Measurements from ENCODE around the gene PCOLCE2. TPM values are rescaled to one million over a fixed set of nuclear protein-coding genes. Genes with fewer than 3 reads are reported as not detected.

PCOLCE2 gene
- total RNA-seq, 3 donors from 2014 or later (not counting 1 experiment from before 2014, with no cell fraction given), result not detected

GRCh38 chr3:142837526-142837925 lies 51.4 kb downstream of the PCOLCE2 start:
- no peak overlapping the region for H3K27ac ChIP-seq (ENCODE audit: low read length)
- intact Hi-C loops (cut with micrococcal nuclease), result no loop called here
- no CpG with 5 or more reads among the region's 1 CpG for WGBS (ENCODE audit: insufficient coverage)
- ATAC-seq, result no peak
- no peaks in the 10 kb centered on the region for H3K9me3 Mint-ChIP-seq
- no peaks in the 10 kb centered on the region for H3K4me1 Mint-ChIP-seq
- H3K27ac Mint-ChIP-seq, result no peak overlapping the region
- no peaks in the 10 kb centered on the region for H3K36me3 Mint-ChIP-seq
- peaks cover 12 to 52% of the 10 kb centered on the region in 2 donors for H3K27me3 Mint-ChIP-seq (ENCODE audit: low read depth in 2 of 2)
- no peaks in the 10 kb centered on the region for H3K9me3 ChIP-seq (ENCODE audit: control insufficient read depth, insufficient read depth, low read length)
- no peak overlapping the region for H3K4me3 Mint-ChIP-seq
- no peaks in the 10 kb centered on the region for H3K4me1 ChIP-seq (ENCODE audit: control insufficient read depth, insufficient read depth, low read length)
- TF ChIP-seq CTCF (IDR thresholded peaks at IDR 0.05), result no peak
- no peak for DNase-seq
- no peak overlapping the region for H3K4me3 ChIP-seq (ENCODE audit: low read length)
- H3K27me3 ChIP-seq (ENCODE audit: control insufficient read depth, insufficient read depth, low read length), result peaks cover 7% of the 10 kb centered on the region
- no peaks in the 10 kb centered on the region for H3K36me3 ChIP-seq (ENCODE audit: control insufficient read depth, insufficient read depth, low read length)

- no peaks in the 10 kb centered on the region for H3K9me3 Mint-ChIP-seq
- WGBS (ENCODE audit: insufficient coverage), result 22% methylated on average over 6 of the region's 9 CpGs
- H3K27me3 Mint-ChIP-seq (ENCODE audit: low read depth in 2 of 2), result peaks cover 17 to 38% of the 10 kb centered on the region in 2 donors
- peak; percentile 79 to 85 (median 83) for ATAC-seq
- no peaks in the 10 kb centered on the region for H3K9me3 ChIP-seq (ENCODE audit: control insufficient read depth, insufficient read depth, low read length)
- no peak overlapping the region for H3K4me3 ChIP-seq (ENCODE audit: low read length)
- no peak overlapping the region for H3K27ac Mint-ChIP-seq
- no peaks in the 10 kb centered on the region for H3K36me3 Mint-ChIP-seq
- no peak overlapping the region for H3K27ac ChIP-seq (ENCODE audit: low read length)
- peak in 1 of 2 donors; percentile 68 for DNase-seq
- H3K4me3 Mint-ChIP-seq, result no peak overlapping the region
- TF ChIP-seq CTCF (IDR thresholded peaks at IDR 0.05), result peak; percentile 50
- intact Hi-C loops (cut with micrococcal nuclease), result no loop called here
- no peaks in the 10 kb centered on the region for H3K4me1 Mint-ChIP-seq
- H3K36me3 ChIP-seq (ENCODE audit: control insufficient read depth, insufficient read depth, low read length), result no peaks in the 10 kb centered on the region
- no peaks in the 10 kb centered on the region for H3K27me3 ChIP-seq (ENCODE audit: control insufficient read depth, insufficient read depth, low read length)
- H3K4me1 ChIP-seq (ENCODE audit: control insufficient read depth, insufficient read depth, low read length), result no peaks in the 10 kb centered on the region
These were observed 60.1 kb downstream of the PCOLCE2 start for GRCh38 chr3:142828703-142829305.

- no peak for ATAC-seq
- Histone ChIP-seq H3K4me1 (ENCODE audit: control insufficient read depth, insufficient read depth, low read length) (no peaks in the 10 kb centered on the region), H3K9me3 (ENCODE audit: control insufficient read depth, insufficient read depth, low read length) (no peaks in the 10 kb centered on the region), H3K4me3 (ENCODE audit: low read length) (no peak overlapping the region), H3K27me3 (ENCODE audit: control insufficient read depth, insufficient read depth, low read length) (no peaks in the 10 kb centered on the region), H3K27ac (ENCODE audit: low read length) (no peak overlapping the region), H3K36me3 (ENCODE audit: control insufficient read depth, insufficient read depth, low read length) (no peaks in the 10 kb centered on the region)
- Mint-ChIP-seq H3K36me3 (no peaks in the 10 kb centered on the region), H3K27me3 (ENCODE audit: low read depth in 2 of 2) (peaks cover 14 to 33% of the 10 kb centered on the region in 2 donors), H3K9me3 (no peaks in the 10 kb centered on the region), H3K4me3 (no peak overlapping the region), H3K4me1 (no peaks in the 10 kb centered on the region), H3K27ac (no peak overlapping the region)
- intact Hi-C loops (cut with micrococcal nuclease), result no loop called here
- no peak for DNase-seq
- TF ChIP-seq CTCF (IDR thresholded peaks at IDR 0.05), result no peak
These were observed 69.7 kb downstream of the PCOLCE2 start for GRCh38 chr3:142819179-142819578.

GRCh38 chr3:142818651-142819050 lies 70.2 kb downstream of the PCOLCE2 start:
- intact Hi-C loops (cut with micrococcal nuclease), result no loop called here
- H3K27ac ChIP-seq (ENCODE audit: low read length), result no peak overlapping the region
- no peaks in the 10 kb centered on the region for H3K4me1 ChIP-seq (ENCODE audit: control insufficient read depth, insufficient read depth, low read length)
- H3K27ac Mint-ChIP-seq, result no peak overlapping the region
- no peaks in the 10 kb centered on the region for H3K27me3 ChIP-seq (ENCODE audit: control insufficient read depth, insufficient read depth, low read length)
- no peaks in the 10 kb centered on the region for H3K36me3 Mint-ChIP-seq
- DNase-seq (no peak), ATAC-seq (no peak)
- no peaks in the 10 kb centered on the region for H3K9me3 Mint-ChIP-seq
- H3K36me3 ChIP-seq (ENCODE audit: control insufficient read depth, insufficient read depth, low read length), result no peaks in the 10 kb centered on the region
- TF ChIP-seq CTCF (IDR thresholded peaks at IDR 0.05), result no peak
- H3K4me3 ChIP-seq (ENCODE audit: low read length), result no peak overlapping the region
- no peak overlapping the region for H3K4me3 Mint-ChIP-seq
- H3K27me3 Mint-ChIP-seq (ENCODE audit: low read depth in 2 of 2), result peaks cover 14 to 34% of the 10 kb centered on the region in 2 donors
- 93% methylated on average over 9 of the region's 9 CpGs for WGBS (ENCODE audit: insufficient coverage)
- H3K9me3 ChIP-seq (ENCODE audit: control insufficient read depth, insufficient read depth, low read length), result no peaks in the 10 kb centered on the region
- H3K4me1 Mint-ChIP-seq, result no peaks in the 10 kb centered on the region

All from natural killer cell (primary cell).